ENCODE measurements around the gene PIPOX.
"Not testable (repeated sequence)": the region's sequence is repeated elsewhere in the genome, so short reads cannot be mapped to it uniquely, and the experiment has no call there.

PIPOX gene

GRCh38 chr17:29077320-29077719, 34.4 kb downstream of the PIPOX start:
- no peak for DNase-seq

- DNase-seq = no peak
Observed at GRCh38 chr17:29078183-29079045, 35.5 kb downstream of the PIPOX start.

- no peak for DNase-seq
Observed at GRCh38 chr17:29079433-29079832, 36.5 kb downstream of the PIPOX start.

- no peak for DNase-seq
Observed at GRCh38 chr17:29079887-29080286, 36.9 kb downstream of the PIPOX start.

- DNase-seq = no peak
Observed at GRCh38 chr17:29080323-29080722, 37.4 kb downstream of the PIPOX start.

GRCh38 chr17:29080965-29081364, 38.0 kb downstream of the PIPOX start:
- no peak for DNase-seq

- DNase-seq = no peak
Observed at GRCh38 chr17:29084541-29085146, 41.7 kb downstream of the PIPOX start.

GRCh38 chr17:29085223-29085622, 42.3 kb downstream of the PIPOX start:
- DNase-seq = no peak

- DNase-seq = no peak
Observed at GRCh38 chr17:29086628-29087332, 43.8 kb downstream of the PIPOX start.

- not testable (repeated sequence) for DNase-seq
Observed at GRCh38 chr17:29088782-29089181, 45.8 kb downstream of the PIPOX start.

GRCh38 chr17:29089601-29090044, 46.7 kb downstream of the PIPOX start:
- no peak for DNase-seq

GRCh38 chr17:29090108-29090507, 47.2 kb downstream of the PIPOX start:
- no peak for DNase-seq

- DNase-seq = no peak
Observed at GRCh38 chr17:29090750-29091605, 48.0 kb downstream of the PIPOX start.

- no peak for DNase-seq
Observed at GRCh38 chr17:29091606-29092289, 48.8 kb downstream of the PIPOX start.

- no peak for DNase-seq
Observed at GRCh38 chr17:29093090-29093871, 50.3 kb downstream of the PIPOX start.

GRCh38 chr17:29094101-29094708, 51.3 kb downstream of the PIPOX start:
- no peak for DNase-seq

- no peak for DNase-seq
Observed at GRCh38 chr17:29095439-29095838, 52.5 kb downstream of the PIPOX start.

- DNase-seq = no peak
Observed at GRCh38 chr17:29096094-29096493, 53.2 kb downstream of the PIPOX start.

GRCh38 chr17:29099527-29099926, 56.6 kb downstream of the PIPOX start:
- no peak for DNase-seq

- no peak for DNase-seq
Observed at GRCh38 chr17:29100296-29100695, 57.4 kb downstream of the PIPOX start.

- no peak for DNase-seq
Observed at GRCh38 chr17:29102046-29102445, 59.1 kb downstream of the PIPOX start.
